Anterior cingulate cortex (tissue), 58 donors: Measurements from ENCODE around the gene LRRC7.

Experiments used
- DNase-seq, 58 donors: peaks; one replicate each; lab custom pipeline; 2025; lab: John Stamatoyannopoulos, UW

LRRC7 gene

DNA sequence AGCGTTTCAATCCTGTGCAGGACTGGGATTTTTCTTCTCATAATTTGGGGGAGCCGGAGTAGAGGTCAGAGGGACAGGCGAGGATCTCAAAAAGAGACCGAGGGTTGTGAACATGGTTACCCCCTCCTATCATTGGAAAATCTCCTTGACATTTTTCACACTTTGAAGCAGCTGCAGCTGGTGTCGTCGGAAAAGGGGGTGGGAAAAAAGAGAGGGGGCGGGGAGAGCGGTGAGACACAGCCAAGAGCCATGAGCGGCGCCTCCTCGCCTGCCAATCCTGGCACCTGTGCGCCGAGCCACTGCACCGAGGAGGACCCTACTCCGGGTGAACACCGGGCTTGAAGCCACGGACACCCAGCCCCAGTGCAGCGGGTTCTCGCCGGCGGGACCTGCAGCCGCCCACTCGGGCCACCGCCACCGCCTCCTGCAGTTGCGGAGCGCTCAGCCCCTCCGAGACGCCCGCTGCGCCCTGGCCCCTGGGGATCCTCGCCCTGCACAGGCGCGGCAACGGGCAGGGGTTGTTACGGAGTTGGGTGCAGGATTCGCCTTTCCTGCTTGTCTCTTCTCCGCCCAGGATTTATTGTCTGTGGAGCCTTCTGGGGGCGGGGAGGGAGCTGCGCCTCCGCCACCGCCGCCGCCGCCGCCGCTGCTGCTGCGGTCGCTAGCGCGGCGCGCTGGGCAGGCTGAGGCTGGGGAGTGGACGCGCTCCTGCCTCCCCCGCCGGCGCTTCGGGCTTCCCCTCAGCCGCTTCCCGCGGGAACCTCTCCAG lies at the start of gene LRRC7:
TSS of gene LRRC7 (plus strand) at position 271 of the 769 bp plus-strand sequence. CDS start 718 bp downstream, outside the sequence.
- DNase-seq, result peak in 45 of 58 donors; percentile 26 to 80 (median 52)

DNA sequence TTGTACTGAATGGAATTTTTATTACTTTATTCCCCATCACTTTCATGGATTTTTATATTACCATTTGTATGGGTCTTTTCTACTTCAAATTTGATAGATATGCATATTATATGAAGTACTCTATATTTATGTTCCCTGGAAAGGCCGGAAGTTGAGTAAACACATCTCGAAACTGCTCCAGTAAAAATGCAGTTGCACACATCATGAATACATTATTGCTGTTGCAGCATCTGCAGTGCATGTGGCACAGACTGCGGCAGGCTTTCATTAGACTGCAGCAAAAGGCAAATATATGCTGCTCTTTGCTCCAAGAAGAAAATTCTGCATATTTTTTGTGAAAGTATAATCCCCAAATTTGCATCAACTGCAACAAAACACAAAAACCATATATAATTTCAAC lies 48.7 kb upstream of the LRRC7 start:
- no peak for DNase-seq

DNA sequence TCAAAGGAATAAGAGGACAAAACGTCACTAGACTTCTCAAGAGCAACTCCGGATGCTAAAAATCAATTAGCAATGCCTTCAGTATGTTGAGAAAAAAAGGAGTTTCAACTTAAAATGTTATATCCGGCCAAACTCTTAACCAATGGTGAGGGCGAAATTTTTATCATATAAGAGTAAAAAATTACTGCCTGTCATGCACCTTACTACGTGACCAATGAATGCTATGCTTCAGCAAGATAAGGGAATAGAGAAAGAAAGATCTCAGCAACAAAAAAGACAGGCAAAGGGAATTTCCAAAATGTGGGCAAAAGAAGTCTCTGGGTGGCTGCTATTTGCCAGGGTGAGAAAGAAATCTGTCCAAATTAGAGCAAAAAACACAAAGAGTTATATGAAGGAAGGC lies 47.4 kb upstream of the LRRC7 start:
- DNase-seq, result no peak

DNA sequence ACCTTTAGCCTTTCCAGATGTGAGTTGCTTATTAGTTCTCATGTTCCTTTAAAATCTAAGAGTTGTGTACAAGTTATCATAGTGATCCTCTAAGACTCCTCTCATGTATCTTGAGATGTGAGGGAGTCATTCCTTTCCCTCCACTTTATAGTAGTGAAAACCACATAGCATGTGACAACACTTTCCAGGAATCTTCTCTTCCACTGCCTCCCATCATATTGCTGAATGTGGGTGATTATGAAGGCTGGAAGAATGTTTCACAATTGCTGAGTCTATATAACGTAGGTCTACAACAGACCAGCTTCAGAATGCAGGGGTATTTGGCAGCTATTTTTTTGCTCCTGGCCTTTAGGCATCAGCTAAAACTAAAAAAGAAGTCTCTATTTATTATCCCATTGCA lies 44.7 kb upstream of the LRRC7 start:
- DNase-seq, result no peak

DNA sequence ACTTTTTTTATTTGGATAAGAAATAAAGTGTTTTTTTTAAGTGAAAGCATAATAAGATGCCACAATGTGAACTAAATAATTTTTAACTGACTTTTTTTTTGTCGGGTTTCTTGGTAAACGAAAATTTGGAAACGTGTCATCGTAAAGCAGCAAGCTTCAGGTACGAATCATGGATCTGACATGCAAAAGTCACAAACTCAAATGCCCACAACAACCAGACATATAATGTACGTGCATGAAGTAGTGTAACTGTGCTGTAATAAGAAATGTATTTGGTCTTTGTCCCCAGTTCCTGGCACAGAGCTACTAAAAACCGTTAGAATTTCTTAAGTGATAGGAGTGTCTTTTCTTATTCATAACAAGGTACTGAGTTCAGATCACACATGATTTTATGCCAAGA lies 44.3 kb upstream of the LRRC7 start:
- DNase-seq, result no peak

DNA sequence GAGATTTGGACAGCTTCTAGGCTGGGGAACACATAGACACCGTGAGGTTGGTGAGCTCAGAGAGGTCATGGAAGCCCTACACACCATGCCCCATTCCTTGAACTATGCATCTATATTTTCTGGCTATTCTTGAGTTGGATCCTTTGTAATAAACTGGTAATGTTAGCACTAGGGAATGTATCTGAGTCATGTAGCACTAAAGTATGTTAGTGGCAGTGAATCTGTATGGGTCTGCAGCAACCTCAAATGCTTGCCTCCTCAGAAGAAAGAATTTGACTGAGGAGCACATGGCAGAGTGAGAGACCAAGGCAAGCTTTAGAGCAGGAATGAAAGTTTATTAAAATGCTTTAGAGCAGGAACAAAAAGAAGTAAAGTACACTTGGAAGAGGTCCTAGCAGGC lies 43.7 kb upstream of the LRRC7 start:
- no peak for DNase-seq

DNA sequence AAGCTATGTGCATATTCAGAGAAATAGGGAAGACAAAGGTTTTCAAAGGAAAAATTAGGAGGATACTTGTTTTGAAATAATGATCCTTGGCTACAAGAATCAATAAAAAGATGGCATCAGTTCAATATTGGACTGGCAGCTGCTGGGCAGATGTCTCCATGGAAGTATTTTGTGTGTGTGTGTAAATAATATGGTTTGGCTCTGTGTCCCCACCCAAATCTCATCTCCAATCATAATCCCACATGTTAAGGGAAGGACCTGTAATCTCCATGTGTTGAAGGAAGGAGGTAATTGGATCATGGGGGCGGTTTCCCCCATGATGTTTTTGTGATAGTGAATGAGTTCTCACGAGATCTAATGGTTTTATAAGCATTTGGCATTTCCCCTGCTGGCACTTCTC lies 40.4 kb upstream of the LRRC7 start:
- DNase-seq, result no peak

DNA sequence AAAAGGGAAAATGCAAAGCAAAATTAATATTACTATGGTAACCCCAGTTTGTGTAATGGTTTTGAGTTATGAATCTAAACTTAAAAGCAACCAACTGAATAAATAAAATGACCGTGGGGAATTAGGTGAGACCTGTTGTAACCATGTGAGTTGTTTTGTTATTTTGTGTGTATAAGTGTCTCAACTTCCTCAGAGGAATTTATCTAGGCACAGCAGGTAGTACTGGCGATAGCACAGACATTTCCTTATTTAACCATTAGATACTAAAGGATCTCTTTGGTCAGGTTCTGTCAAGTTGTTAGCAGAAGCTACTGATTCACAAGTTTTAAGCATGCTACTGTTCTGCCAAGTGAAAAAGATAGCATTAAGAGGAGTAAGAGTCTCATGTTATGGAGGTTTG lies 39.3 kb upstream of the LRRC7 start:
- DNase-seq, result no peak

DNA sequence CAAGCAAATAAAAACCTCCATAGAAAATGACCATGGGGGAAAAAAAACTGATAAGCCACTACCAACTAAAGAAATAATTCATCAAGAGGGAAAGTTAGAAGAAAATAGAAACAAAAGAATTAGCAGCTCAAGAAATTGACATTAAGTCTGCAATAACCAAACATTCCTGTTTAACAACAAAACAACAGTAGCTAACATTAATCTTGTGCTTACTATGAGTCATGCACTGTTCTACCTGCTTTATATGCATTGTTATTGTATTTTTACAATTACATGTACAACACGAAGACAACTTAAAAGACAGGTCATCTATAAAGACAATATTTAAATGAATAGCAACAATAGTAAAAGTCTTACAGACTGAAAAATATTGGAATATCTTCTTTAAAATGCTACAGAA lies 34.4 kb upstream of the LRRC7 start:
- no peak for DNase-seq

DNA sequence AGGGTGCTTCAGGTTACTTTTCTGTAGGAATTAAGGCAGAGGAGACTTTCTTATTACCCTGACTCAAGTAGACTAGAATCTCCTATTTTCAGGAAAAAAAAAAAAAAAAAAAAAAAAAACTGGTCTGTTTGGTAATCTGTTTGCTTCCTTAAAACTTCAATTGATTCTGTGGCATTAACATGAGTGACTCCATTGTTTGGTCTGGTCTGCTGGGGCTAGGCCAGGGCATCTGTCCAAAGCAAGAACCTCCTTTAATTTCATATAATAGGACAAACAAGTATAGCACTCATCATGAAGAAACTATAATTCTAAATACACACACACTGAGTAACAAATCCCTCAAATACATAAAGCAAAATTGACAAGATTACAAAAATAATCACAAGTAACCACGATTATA lies 32.9 kb upstream of the LRRC7 start:
- peak in 1 of 58 donors; percentile 18 for DNase-seq

DNA sequence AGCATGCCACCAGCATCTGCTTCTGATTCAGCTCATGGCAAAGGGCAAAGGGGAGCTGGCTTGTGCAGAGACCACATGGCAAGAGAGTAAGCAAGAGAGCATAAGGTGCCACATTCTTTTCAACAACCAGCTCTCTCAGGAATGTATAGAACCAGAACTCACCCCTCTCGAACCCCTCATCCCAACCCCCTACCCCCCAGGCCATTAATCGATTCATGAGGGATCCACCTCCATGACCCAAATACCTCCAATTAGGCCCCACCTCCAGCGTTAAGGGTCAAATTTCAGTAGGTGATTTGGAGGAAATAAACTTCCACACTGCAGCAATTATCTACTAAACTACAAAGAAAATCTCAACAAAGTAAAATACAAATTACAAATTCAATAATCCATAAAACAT lies 32.2 kb upstream of the LRRC7 start:
- no peak for DNase-seq

DNA sequence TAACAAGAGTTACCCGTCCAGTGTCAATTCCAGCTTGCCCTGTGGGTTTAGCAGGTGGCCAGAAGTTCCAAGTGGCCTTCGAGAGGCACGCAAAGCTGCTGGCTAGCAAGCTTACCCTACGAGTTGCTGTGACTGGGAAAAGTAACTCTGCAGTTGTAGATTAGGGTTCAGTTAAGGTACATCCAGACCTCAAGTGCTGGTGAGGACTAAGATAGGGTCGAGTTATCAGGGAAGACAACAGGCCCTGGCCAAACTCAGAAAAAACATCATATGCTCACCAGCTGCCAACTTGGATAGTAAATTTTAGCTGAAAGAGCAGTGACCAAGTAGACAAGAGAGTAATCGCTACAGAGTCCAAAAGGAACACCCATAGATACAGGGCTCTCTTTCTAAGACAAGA lies 27.7 kb upstream of the LRRC7 start:
- DNase-seq, result no peak

DNA sequence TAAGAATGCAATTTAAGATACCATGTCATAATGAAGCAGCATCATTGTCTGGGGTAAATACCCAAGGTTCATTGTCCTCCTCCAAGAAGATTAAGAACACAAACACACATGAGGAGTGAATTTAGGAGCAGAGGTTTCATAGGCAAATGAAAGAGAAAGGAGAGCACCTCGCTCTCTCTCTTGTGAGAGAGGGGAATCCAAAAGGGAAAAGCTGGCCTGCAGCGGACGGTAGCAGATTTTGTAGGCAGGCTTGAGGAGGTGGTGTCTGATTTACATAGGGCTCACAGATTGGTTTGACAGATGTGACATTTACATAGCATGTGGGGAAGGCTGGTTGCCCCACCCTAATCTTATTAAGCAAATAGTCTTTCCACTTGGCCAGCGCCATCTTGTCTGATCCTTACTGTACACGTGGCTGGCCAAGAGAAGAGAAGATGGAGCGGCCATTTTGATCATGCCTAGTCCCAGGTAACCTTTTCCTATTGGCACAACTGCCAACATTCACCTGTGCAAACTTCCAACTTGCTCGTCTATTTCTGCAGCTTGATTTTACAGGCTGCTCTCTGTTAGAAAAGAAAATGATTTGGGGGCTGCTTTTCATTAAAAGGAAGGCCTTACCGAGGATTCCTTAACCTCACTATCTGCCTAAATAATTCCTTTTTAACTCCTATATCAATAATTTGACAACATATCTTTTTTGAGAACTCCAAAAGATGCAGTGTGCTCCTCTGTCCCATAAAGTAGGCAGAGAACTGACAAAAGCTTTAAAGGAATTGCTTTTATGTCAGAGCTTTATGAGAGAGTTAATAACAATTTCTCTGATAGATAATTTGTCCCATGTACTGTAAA lies 16.0 kb upstream of the LRRC7 start:
- DNase-seq, result no peak

DNA sequence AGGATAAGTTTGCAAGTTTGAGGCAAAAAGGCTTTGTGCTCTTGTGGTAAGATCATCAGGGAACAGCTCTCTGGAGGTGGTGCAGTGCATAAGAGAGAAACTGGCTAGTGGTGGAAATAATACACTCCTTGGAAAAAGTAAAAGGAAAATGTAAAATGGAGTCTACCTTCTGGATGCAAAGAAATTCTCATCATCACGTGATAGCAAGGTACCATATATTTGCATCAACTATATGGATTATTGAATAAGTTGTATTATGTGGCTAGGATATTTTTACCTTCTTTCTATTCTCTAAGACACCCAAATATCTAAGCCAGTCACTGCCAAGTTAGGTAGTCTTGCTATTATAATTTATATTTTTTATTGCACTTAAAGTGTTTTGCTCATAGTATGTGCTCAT lies 14.0 kb upstream of the LRRC7 start:
- DNase-seq, result no peak

DNA sequence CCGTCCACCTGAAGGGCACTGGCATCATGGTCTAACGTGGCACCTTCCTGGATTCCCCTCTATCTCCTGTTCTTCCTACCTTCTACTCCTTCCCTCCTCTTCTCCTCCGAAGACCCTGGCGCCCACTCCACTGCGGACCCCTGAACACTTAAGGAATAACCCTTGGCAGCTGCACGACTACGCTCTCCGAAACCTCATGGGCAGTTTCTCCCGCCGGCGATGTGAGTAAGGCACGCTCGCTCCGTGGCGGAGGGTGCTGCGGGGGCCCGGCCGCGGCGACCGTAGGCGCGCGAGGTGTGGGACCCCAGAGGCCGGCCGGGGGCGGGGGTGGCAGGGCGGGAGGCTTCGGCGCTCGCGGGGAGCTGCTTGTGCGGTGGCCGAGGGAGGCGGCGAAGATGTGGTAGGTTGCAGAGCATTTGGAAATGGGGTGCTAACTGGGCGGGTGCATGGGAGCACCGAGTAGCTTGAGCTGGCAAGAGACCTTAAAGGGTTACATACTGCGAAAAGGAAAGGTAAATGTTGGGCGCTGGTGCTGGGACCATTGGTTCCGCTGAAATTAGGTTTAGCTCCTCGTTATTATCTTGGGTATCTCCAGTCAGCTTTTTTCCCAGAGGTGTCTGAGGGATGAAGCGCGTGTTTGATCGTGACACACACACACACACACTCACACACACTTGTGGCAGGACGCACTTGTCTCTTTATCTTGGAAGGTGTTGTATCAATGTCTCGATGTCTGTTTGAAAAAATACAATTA lies 876 bp downstream of the LRRC7 start:
- DNase-seq, result peak in 15 of 58 donors; percentile 2 to 57 (median 34)

DNA sequence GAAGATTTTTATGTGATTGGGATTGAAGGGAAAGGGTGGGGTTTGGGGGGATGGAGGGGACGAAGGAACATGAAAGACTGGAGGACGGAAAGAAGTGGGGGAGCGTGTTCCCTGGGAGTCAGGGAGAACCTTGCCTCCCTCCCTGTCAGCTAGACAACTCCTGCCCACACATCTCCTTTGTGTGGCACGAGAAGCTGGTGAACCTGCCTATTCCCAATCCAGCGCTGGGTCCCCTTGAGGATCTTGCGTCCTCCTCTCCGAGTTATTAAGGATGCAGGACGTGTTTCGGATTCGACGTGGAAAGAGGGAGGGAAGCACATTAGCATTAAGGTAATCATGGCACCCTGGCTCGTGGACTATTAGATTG lies 1.4 kb downstream of the LRRC7 start:
- DNase-seq, result peak in 27 of 58 donors; percentile 8 to 47 (median 20)

DNA sequence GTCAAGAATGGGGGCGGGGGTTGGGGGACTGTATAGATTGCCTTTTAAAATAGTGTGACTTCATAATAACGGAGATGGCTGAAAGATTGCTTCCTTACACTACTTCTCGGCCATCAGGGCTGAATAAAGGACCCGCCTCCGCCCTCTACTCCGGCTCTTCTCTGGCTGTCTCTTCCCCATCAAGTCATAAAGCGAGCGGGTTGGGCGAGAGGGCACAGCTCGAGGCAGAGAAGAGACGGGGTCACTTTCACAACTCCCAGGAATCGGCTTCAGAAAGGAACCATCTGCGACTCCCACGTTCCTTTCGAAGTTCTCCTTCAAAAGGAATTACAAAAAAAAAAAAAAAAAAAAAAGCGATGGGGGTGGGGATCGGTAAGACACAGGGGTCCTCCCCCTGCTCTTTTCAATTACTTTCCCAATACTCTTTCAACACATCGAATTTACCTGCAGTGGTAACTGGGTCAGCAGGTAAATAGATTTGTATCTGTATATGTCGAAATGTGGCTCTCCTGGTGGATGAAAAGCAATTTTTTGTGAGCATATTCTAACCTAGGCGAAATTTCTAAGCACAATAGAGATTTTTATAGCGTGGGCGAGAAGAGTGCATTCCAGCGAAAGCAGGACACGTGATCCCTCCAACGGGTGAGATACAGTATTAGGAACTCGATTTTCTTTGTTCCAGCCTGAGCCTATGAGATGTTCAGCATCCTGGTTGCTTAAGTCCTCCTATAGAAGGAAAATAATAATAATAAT lies 2.0 kb downstream of the LRRC7 start:
- DNase-seq, result peak in 20 of 58 donors; percentile 2 to 47 (median 14)

DNA sequence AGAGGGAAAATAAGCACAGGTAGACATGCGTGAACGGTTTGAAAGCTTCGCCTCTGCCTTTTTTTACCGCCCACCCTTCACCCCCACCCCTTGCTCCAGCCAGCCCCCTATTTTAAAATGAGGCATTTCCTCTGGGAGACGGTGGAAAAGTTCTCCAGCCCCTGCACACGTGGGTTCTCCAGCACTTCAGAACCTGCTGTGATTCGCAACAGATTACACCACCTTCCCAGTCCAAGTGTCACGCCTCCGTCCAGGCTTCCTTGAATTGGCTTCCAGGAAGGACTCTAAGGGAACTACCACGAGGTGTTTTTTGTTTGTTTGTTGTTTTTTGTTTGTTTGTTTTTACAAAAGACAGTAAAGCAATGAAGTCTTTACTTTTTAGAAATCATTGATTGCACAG lies 2.6 kb downstream of the LRRC7 start:
- peak in 9 of 58 donors; percentile 1 to 17 (median 13) for DNase-seq

DNA sequence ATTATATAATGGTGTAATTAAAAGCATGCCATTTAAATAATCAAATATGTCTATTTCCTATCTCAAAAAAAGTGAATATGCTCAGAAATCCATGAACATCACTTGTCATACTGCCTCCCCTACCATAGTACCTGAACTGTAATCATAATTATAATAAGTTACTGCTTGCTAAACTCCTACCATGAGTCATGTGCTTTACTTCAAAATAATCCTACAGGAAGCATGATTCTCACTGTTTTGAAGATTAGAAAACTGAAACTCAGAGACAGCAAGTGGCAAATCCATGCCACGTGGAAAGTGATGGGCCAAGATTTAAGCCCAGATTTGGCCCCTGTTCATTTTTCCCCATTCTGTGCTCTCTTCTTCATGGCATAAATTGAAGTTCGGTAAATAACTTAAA lies 5.2 kb downstream of the LRRC7 start:
- no peak for DNase-seq

DNA sequence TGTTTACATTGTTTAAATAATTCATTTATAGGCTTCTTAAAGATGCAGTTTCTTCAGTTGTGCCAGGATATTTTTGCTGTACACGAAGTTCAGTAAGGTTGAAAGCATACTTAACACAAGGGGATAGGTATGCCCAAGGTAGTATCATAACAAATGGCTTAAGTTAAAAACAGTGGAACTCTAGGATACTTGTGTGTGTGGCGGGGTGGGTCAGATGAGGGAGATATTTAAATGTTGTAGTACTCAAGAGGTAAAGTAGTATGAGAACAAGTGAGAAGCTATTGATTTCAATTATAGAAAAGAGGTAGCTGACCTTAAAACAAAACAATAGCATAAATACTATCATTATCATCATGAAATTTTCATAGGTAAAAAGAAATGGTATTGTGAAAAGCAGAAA lies 6.2 kb downstream of the LRRC7 start:
- DNase-seq, result no peak
